Large intestine (tissue), 3 donors: ENCODE measurements around the gene EXOC4. TPM values are rescaled to one million over a fixed set of nuclear protein-coding genes. Genes with fewer than 3 reads are reported as not detected.

Experiments
- DNase-seq, 2 donors: peaks; one replicate each; pipeline versions ENCODE4 v3.0.0 to v3.0.0-alpha.2; 2013
- H3K27ac ChIP-seq: one replicate; pipeline ENCODE4 v1.5.1; 2013; ENCODE audit warnings: low read length
- H3K27me3 ChIP-seq: 2 replicates; pipeline ENCODE4 v1.6.1; 2013; ENCODE audit warnings: low read length; ENCODE audit not compliant: control insufficient read depth, insufficient read depth
- H3K36me3 ChIP-seq: 2 replicates; pipeline ENCODE4 v1.6.1; 2013; ENCODE audit warnings: low read length; ENCODE audit not compliant: control insufficient read depth, insufficient read depth
- H3K4me1 ChIP-seq: one replicate; pipeline ENCODE4 v1.6.1; 2013; ENCODE audit warnings: low read length; ENCODE audit not compliant: control insufficient read depth, insufficient read depth
- H3K4me3 ChIP-seq: one replicate; pipeline ENCODE4 v1.5.1; 2013; ENCODE audit warnings: low read length
- H3K9me3 ChIP-seq: one replicate; pipeline ENCODE4 v1.6.1; 2013; ENCODE audit warnings: mild to moderate bottlenecking, low read depth, low read length, moderate library complexity; ENCODE audit not compliant: control insufficient read depth
- WGBS: methylation state at CpG from one replicate; pipeline ENCODE4 v1.1.5; 2013; ENCODE audit warnings: low lambda C conversion rate; ENCODE audit not compliant: insufficient coverage; 5-methylcytosine and 5-hydroxymethylcytosine counted together
- polyA plus RNA-seq: library from polyadenylated mRNA; unstranded; fragments of 120-200 nt; gene quantifications from one replicate; pipeline ENCODE4 v1.2.1, GENCODE V29; 2013

Gene EXOC4
- polyA plus RNA-seq, 1 donor, result 45.4 TPM

DNA sequence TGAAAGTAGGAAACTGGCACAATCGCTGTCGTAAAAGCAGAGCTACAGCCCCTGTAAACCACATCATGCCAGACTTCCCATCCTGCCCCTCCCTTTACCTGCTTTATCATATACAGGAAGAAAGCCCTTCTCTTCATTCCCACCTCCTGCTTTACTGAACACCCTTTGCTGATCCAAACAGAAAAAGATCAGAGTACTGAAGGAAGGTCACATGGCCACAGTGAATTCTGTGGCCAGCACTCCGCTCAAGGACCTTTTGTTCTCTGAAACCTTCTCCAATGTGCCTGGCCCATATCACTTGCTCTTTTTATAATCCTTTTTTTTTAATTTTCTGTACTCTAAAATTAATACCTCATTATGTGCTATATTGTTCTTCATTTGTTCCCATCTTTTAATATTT, 765.4 kb downstream of the EXOC4 start:
- no peak overlapping the region for H3K4me3 ChIP-seq
- no peaks in the 10 kb centered on the region for H3K4me1 ChIP-seq
- H3K9me3 ChIP-seq, result no peaks in the 10 kb centered on the region
- H3K27me3 ChIP-seq, result no peaks in the 10 kb centered on the region
- no peak overlapping the region for H3K27ac ChIP-seq
- no peak for DNase-seq
- peaks cover 2% of the 10 kb centered on the region for H3K36me3 ChIP-seq
- WGBS, result 86% methylated on average over 1 of the region's 3 CpGs

DNA sequence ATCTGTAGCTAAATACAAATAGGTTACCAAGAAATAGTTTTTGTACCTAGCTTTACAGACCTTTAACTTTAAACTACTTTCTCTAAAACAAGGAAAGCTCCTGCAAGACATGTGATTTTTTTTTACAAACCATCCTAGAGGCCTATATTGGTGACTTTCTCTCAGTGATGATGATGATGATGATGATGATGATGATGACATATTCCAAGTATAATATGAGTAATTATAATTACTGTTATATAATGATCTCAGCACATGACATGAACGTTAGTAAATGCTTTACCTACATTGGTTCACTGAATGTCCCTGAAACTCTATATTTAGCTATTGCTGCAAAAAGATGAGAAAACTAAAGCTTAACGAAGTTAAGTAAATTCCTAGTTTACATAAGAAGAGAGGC, 766.4 kb downstream of the EXOC4 start:
- Histone ChIP-seq H3K9me3 (no peaks in the 10 kb centered on the region), H3K36me3 (peaks cover 2% of the 10 kb centered on the region), H3K4me3 (no peak overlapping the region), H3K27ac (no peak overlapping the region), H3K27me3 (no peaks in the 10 kb centered on the region), H3K4me1 (no peaks in the 10 kb centered on the region)
- no peak for DNase-seq
- 80% methylated on average over 1 of the region's 2 CpGs for WGBS

DNA sequence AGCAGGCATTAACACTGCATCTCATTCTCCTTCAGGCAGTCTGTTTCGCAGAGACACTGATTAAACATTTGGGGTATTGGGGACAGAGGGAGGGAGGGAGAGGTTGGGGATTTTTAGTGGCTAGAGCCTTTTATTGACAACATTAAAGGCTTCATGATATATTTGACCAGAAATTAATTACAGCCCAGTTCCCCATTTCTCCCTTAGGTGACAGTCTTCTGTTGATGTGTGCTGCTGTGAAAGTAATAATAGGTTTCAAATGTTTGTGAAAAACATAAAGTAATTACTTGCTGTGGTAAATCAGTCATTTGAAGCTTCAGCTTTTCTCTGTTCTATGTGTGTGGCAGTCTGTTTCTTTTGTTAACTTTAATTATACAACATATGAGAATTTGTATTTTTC, 769.0 kb downstream of the EXOC4 start:
- Histone ChIP-seq H3K27ac (no peak overlapping the region), H3K4me1 (no peaks in the 10 kb centered on the region), H3K9me3 (no peaks in the 10 kb centered on the region), H3K36me3 (peaks cover 2% of the 10 kb centered on the region), H3K4me3 (no peak overlapping the region), H3K27me3 (no peaks in the 10 kb centered on the region)
- DNase-seq, result no peak
- 100% methylated on average over 1 of the region's 1 CpG for WGBS

DNA sequence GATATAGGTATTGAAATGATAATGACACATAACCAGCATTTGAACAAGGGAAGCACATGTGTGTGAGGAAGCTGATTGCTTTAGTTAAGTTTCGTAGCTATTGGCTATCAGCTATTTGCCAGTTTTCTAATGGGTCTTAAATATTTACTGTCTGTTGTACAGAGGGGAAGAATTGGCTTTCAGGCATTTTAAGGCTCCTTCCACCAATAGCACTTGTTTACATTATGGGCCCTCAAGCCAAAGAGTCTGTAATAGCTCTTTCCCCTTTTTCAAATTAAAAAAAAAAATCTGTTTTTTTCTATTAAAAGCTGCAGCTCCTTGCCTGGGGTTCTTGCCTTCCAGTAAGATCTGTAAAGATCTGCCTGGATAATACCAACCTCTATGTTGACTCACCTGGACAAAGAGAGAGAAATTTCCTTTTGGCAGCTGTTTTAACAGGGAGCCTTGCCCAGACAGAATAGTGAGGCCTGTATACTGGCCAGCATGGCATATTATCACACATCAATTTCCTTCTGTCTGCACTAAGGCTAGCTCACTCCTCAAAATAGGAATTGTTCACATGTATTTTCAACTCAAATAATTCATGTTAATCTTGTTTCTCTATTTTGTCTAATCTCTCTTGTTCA, 769.5 kb downstream of the EXOC4 start:
- DNase-seq, result no peak
- WGBS, result no CpG with 5 or more reads among the region's 1 CpG
- no peak overlapping the region for H3K27ac ChIP-seq

DNA sequence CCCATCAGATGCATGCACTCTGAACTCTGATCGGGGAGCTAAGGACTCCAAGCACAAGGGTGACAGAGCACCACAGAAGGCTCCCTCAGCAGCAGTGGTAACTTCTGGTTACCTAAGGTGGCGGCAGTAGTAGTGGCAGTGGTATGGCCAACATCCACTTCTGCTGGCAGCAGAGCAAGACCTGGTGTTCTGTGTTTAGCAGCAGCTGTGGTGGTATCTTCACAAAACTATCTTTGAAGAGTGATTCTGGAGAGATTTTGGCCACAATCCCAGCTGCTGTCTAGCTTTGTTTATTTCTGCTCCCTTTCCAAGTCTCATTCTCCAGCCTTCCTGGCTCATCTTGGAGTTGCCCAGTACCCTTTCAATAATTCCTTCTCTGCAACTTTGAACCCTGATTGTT, 771.9 kb downstream of the EXOC4 start:
- H3K36me3 ChIP-seq, result peaks cover 4% of the 10 kb centered on the region
- no peak overlapping the region for H3K4me3 ChIP-seq
- DNase-seq, result peak; percentile 4 to 14
- no peaks in the 10 kb centered on the region for H3K27me3 ChIP-seq
- no CpG with 5 or more reads among the region's 2 CpGs for WGBS
- H3K4me1 ChIP-seq, result no peaks in the 10 kb centered on the region
- H3K27ac ChIP-seq, result no peak overlapping the region
- H3K9me3 ChIP-seq, result no peaks in the 10 kb centered on the region

More for the DNA sequence above, 769.5 kb downstream of the EXOC4 start:
- Histone ChIP-seq H3K4me1 (no peaks in the 10 kb centered on the region), H3K9me3 (no peaks in the 10 kb centered on the region), H3K4me3 (no peak overlapping the region), H3K36me3 (peaks cover 2% of the 10 kb centered on the region), H3K27me3 (no peaks in the 10 kb centered on the region)

DNA sequence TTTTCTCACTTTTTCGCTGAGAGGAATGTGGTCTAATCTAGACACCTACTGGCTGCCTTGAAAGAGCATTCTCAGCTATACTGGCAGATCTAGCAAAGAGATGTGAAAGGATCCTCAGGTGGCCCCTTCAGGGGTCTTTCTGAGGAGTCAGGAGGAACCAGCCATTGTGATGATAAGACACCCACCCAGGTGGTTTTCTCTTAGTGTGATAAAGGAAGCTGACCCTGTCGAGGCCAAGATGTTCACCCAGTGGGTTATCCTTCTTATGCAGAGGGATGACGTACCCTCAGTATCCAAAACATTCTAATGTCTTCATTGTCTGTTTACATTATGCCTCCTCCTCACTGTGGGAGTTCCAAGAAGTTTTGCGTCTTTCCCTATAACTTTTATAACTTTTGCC, 776.0 kb downstream of the EXOC4 start:
- Histone ChIP-seq H3K9me3 (peaks cover 3% of the 10 kb centered on the region), H3K27ac (no peak overlapping the region), H3K27me3 (no peaks in the 10 kb centered on the region), H3K36me3 (peaks cover 2% of the 10 kb centered on the region), H3K4me3 (no peak overlapping the region), H3K4me1 (no peaks in the 10 kb centered on the region)
- DNase-seq, result no peak
- WGBS, result 67% methylated on average over 1 of the region's 4 CpGs

DNA sequence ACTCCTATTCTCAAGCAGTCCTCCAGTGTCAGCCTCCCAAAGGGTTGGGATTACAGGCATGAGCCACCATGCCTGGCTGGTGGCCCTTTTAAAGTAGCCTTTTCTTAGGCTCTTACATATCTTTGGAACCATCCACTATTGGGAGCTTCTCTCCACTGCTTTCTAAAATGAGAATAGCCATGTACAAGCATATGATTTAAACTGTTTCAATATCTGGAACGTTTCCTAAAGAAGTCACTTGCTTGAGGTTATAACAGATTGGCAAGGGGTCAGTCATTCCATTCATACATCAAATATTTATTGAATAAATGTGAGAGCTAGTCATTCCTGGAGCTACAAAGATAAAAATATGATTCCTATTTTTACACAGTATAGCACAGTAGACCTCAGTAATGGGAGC, 776.9 kb downstream of the EXOC4 start:
- WGBS, result 89% methylated on average over 1 of the region's 1 CpG
- no peaks in the 10 kb centered on the region for H3K27me3 ChIP-seq

DNA sequence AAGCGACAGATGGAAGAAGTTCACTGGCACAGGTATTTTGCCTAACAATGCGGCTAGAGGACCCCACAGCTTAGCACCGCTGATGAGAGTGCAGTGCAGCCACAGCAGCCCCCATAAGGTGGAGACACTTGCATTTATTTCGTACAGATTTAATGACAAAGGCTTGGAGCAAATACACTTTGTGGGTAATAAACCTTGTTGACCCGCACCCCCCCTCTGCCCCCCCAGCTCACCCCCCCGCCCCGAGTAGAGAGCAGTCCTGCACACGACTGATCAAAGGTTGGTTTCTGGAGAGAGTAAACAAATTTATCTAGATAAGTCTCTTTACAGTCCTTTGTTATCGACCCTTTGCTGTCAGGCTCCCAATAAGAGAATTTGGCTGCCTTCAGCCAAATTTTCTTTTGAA, 777.6 kb downstream of the EXOC4 start:
- no peak for DNase-seq
- peaks cover 3% of the 10 kb centered on the region for H3K9me3 ChIP-seq
- H3K27me3 ChIP-seq, result no peaks in the 10 kb centered on the region
- H3K36me3 ChIP-seq, result peaks cover 2% of the 10 kb centered on the region
- no CpG with 5 or more reads among the region's 9 CpGs for WGBS
- no peaks in the 10 kb centered on the region for H3K4me1 ChIP-seq
- no peak overlapping the region for H3K4me3 ChIP-seq
- no peak overlapping the region for H3K27ac ChIP-seq

More for the DNA sequence above, 776.9 kb downstream of the EXOC4 start:
- Histone ChIP-seq H3K36me3 (peaks cover 2% of the 10 kb centered on the region), H3K4me3 (no peak overlapping the region), H3K9me3 (peaks cover 3% of the 10 kb centered on the region), H3K4me1 (no peaks in the 10 kb centered on the region), H3K27ac (no peak overlapping the region)
- DNase-seq, result no peak

DNA sequence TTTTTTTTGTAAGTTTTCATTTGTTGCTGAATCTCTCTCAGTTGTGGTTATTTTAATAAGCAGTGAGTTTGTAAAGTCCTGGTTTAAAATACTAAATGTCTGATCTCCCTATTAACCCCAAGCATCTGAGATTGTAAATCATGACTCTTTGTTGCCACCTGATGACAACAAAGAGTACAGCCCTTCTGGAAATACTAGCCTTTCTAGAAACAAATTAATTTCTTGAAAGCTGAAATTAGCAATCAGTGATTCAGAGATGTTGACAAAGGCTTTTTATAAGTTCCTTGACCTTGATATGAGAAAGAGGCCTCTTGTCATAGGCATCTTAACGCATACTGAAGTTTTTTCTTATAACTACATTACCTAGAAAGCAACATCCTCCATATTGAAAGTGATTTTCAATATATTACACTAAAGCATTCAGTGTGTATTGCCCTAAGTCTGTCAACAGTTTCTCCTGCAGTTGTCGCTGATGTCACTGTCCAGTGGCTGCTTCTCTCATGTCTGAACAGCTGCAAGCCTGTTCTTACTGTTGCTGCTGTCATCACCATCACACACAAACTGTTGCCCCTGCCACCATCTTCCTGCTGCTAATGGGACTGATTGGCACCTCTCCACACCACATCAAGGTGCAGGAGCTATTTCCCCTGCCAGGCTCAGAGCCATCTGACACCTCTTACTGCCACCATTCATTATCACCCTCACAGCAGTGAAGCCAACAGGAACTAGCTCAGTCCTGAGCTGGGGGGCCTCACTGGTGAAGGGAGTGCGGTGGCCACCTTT, 779.1 kb downstream of the EXOC4 start:
- peaks cover 3% of the 10 kb centered on the region for H3K9me3 ChIP-seq
- no peak for DNase-seq
- no peak overlapping the region for H3K27ac ChIP-seq
- WGBS, result 100% methylated on average over 1 of the region's 3 CpGs
- no peaks in the 10 kb centered on the region for H3K4me1 ChIP-seq
- H3K4me3 ChIP-seq, result no peak overlapping the region
- no peaks in the 10 kb centered on the region for H3K27me3 ChIP-seq
- H3K36me3 ChIP-seq, result peaks cover 2% of the 10 kb centered on the region

DNA sequence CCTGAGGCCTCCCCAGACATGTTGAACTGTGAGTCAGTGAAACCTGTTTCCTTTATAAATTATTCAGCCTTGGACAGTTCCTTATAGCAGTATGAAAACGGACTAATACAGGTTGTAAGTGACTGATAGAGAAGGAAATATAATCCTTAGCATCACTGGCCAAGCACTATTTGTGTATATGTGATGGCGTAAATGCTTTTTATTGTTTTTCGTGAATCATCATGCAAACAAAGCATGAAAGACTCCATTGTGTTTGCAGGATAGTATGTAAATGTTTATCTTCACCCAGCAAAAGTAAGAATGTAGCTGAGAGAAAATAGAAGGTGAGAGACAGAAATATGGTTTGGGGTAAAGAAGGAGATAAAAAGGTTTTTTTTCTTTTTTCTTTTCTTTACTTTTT, 781.8 kb downstream of the EXOC4 start:
- Histone ChIP-seq H3K27ac (no peak overlapping the region), H3K27me3 (no peaks in the 10 kb centered on the region), H3K4me1 (no peaks in the 10 kb centered on the region), H3K9me3 (peaks cover 3% of the 10 kb centered on the region), H3K4me3 (no peak overlapping the region), H3K36me3 (no peaks in the 10 kb centered on the region)
- DNase-seq, result no peak
- WGBS, result 80% methylated on average over 1 of the region's 3 CpGs

DNA sequence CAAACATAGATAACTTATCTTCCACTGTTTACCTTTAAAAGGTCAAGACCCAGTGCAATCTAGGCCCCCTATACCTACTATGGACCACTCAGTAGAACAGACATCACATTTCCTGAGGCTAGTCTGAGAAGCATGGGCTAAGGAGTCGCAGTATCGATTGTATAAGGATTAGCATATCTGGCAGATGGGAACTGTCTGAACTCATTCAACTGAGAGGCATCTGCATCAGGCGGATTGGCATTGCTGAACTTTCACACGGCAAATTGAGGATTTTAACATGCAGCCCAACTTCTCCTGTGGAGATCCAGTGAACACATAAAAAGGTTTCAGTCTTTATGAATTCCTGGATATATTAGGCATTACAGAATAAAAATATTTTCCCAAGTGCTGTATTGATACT, 785.1 kb downstream of the EXOC4 start:
- H3K27ac ChIP-seq, result no peak overlapping the region
- H3K4me3 ChIP-seq, result no peak overlapping the region
- no peaks in the 10 kb centered on the region for H3K4me1 ChIP-seq
- no peaks in the 10 kb centered on the region for H3K9me3 ChIP-seq
- 92% methylated on average over 2 of the region's 4 CpGs for WGBS
- H3K36me3 ChIP-seq, result no peaks in the 10 kb centered on the region
- H3K27me3 ChIP-seq, result no peaks in the 10 kb centered on the region
- DNase-seq, result no peak
